ENCODE measurements around the gene IRAK3. TPM values are rescaled to one million over a fixed set of nuclear protein-coding genes. Genes with fewer than 3 reads are reported as not detected.
A peak's percentile ranks its signal among the peaks of the same experiment; 100 is the strongest.

The IRAK3 gene, protein sequence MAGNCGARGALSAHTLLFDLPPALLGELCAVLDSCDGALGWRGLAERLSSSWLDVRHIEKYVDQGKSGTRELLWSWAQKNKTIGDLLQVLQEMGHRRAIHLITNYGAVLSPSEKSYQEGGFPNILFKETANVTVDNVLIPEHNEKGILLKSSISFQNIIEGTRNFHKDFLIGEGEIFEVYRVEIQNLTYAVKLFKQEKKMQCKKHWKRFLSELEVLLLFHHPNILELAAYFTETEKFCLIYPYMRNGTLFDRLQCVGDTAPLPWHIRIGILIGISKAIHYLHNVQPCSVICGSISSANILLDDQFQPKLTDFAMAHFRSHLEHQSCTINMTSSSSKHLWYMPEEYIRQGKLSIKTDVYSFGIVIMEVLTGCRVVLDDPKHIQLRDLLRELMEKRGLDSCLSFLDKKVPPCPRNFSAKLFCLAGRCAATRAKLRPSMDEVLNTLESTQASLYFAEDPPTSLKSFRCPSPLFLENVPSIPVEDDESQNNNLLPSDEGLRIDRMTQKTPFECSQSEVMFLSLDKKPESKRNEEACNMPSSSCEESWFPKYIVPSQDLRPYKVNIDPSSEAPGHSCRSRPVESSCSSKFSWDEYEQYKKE
- 23.1 TPM for total RNA-seq

DNA sequence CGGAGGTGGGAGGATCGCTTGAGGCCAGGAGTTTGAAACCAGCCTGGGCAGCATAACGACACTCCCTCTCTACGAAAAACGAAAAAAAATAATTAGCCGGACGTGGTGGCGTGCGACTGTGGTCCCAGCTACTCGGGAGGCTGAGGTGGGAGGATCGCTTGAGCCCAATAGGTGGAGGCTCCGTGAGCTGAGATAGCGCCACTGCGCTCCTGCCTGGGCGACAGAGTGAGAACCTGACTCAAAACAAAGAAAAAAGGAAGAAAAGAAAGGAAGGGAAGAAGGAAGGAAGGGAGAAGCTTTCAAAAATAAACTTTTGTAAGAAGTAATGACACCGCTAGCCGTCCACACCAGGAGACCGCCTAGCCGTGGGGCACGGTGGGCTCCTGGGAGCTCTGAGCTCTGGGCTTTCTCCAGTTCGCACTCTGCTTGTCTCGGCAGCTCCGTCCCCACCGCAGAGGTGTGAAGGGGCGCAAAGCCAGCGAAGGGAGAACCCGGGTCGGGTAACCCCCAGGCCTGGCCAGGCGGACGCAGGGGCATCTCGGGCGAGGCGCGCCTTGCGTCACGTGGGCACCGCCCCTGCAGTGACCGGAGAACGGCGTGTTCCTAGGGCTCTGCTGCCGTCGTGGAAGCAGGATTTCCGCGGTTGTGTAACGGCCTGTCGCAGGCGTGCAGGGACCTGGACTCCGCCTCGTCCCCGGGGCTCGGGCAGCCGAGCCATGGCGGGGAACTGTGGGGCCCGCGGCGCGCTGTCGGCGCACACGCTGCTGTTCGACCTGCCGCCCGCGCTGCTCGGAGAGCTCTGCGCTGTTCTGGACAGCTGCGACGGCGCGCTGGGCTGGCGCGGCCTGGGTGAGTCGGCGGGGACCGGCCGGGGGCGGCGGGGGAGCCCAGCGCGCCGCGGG lies at the start of gene IRAK3:
Gene IRAK3 (plus strand): TSS at position 631 of the 902 bp plus-strand sequence. CDS start 86 bp downstream, at position 717.
- DNase-seq (ENCODE audit: low spot score), result peak; percentile 86

DNA sequence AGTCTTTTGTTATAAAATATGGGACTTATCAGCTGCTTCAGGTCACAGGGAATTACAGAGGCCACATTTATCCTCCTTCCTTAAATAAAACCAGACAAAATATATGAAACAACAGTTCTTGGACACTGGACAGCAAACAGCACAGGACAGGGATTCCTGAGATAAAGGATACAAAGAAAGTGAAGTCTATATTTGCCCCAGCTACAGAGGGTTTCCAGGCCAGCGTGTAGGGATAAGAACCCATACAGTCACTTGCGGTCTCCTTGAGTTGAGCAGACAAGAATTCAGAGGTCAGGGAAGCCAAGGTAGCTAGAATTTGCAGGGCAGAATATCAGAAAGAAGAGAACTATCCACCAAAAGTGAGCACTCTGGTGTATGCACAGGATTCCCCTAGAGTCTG lies 49.7 kb upstream of the IRAK3 start:
- DNase-seq (ENCODE audit: low spot score), result no peak

DNA sequence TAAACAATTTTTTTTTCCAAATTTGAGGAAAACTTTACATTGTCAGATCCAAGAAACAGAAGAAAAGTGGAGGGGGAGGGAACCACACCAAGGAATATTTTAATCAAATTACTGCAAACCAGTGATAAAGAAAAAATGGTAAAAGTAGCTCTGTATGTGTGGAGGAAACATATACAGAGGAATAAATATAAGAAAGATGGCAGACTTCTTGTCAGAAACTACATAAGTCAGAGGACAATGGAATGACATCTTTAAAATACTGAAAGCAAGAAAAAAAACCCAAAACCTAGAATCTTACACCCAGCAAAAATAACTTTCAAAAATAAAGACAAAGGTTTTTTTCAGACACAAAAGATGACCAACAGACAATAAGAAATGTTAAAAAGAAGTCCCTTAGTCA lies 48.3 kb upstream of the IRAK3 start:
- no peak for DNase-seq (ENCODE audit: low spot score)

DNA sequence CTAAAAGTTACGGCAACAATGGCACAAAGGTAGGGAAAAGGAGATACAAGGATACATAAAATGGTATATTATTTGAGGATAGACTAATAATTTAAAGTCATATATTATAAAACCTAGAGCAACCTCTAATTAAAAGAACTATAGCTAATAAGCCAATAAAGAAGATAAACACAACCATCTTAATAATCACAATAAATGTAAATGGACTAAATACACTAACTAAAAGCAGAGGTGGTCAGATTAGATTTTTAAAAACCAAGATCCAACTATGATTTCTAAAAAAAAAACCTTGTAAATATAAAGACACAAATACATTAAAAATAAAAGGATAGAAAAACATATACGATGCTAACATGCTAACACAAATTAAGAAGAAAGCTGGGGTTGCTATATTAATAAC lies 47.7 kb upstream of the IRAK3 start:
- DNase-seq (ENCODE audit: low spot score), result no peak

DNA sequence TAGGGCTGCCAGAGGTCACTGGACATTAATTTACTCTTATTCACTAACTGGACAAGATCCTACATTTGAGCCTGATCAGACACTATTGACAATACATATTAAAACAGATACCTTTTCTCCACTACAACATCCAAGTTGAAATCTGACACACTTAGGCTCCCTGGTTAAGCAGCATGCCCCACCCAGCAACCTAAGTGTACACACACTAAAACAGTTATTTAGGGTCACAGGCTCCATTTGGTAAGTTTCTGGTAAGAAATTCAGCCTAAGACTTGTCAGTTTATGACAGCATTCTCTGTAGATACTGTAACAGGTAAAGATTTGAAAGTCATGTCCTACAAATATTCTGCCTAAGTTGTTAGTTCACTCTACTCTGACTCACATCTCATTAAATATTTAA lies 46.2 kb upstream of the IRAK3 start:
- DNase-seq (ENCODE audit: low spot score), result no peak

DNA sequence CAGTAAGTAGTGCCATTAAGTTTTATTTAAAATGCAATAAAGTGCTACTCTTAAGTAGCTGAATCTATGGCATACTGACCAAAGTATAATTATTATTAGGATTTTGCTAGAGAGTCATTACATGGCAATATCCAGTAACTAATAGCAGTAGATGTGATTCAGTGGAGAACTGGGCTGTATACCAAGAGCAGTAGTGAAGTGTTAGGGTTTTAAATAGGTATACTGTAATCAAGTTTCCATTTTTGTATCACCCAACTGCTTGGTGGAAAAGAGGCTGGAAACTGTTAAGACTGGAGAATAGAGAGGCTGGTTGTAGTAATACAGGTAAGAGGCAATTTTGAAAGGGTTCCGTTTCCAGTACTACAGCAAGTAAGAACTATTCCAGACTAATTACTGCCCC lies 45.1 kb upstream of the IRAK3 start:
- no peak for DNase-seq (ENCODE audit: low spot score)

DNA sequence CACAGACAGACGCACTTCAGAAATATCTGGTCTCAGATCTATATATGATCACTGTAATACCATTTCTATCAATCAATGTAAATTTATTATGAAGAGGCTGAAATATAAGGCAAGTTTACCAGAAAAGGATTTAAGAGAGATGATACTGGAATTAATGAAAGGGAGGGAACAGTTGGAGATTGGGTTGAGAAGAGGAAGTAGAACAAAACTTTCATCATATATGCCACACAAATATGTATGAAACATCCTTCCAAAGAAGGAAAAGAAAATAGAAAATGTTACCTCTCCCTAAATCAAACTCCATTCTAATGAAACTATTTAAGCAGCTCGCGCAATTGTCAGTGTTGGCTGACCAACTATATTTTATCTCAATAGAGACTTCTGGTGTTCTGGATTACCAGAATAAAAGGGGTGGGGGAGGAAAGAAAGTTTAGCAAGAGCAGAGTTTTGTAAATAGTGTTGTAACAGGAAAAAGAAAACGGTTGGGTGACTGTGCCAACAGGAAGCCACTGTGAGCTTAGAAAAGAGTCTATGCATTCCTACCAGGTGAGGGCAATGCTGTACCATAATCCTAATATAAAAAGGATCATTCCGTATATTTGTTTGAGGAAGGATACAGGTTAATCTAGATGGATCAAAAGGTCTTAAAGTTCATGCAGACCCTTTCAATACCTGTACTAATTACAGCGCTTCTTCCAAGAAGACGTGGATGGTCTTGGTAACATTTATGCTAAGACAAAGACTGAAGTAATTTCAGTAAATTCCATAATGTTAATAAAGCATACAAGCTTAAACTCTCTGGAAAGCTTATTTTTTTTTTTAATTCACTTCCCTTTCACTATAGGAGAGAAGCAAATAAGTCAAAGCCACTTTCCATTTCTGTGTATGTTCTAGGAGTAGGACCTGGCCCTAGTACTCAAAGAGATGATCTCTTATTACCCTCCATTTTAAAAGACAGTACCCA lies 43.9 kb upstream of the IRAK3 start:
- peak; percentile 54 for DNase-seq (ENCODE audit: low spot score)

DNA sequence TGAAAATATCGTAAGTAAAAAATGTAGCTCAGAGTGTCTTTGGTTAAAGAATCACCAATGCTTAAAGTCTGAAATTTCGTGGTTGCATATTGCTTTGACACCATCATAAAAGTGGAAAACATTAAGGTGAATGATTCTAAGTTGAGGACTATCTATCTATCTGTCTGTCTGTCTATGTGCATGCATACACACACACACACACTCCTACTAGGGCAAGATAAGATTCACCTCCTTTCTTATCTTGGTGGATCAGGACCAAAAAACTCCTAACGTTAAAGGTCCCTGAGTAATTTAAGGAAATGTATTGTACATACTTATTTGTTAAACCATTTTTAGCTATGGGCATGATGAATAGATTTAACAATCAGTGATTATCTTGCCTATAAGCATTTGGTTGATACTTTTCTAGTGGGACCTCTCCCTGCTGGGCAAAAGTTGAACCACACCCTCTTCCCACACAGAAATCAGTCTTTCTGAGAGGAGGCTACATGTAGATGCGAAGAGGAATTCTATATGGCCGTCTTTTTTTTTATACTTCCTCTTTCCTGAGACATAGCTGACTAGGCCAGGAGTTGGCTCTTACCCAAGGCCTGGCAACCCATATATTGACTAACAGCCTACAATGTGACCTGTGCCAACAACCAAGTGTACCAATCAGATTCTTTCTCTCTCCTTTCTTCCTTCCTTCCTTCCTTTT lies 39.2 kb upstream of the IRAK3 start:
- DNase-seq (ENCODE audit: low spot score), result no peak

DNA sequence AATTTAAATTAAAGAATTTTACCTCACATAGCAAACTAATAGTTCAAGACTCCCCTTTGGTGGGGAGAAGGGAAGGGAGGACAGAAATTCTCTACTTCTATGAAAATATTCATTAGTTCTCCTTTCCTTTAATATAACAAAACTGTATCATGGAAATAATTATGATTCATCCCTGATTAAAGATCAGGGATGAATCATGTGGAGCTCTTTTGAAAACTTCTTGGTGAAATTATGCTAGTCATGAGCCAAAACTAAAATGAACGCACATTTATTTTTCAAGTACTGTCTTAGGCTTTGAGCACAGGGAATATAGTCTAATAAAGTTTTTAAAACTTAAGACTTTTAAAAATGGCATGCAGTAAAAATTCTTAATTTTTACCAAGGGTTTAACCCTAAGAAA lies 36.3 kb upstream of the IRAK3 start:
- no peak for DNase-seq (ENCODE audit: low spot score)

DNA sequence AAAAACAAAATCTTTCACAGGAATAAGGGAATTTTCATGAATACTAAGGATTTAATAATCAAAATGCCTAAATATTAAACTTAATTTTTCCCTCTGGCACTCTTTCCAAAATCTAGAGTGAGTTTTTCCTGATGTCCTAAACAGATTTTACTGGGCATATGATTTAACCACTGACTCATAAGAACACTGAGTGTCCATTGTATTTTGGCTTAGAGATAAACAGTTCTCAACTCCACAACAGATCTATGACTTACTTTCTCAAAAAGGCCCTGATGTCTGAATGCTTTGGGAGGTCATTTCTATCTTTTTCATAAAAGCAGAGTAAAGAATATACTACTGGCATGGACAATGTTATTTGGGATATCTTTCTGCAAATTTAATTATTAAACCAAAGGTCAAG lies 34.2 kb upstream of the IRAK3 start:
- DNase-seq (ENCODE audit: low spot score), result no peak

DNA sequence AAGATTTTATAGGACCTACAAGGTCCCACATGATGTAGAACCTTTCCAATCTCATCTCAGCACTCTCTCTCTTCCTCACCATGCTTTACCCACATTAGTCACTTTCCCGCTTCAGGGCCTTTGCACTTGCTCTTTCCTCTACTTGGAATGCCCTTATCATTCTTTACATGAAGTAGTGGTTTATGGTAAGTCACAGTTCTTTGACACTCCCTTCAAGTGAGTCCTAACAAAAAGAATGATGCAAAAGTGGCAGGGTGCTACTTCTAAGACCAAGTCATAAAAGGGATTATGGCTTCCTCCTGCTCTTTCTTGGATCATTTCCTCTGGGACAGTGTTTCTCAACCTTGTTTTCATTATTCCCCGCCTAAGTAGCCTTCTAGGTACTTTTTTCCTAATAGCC lies 32.4 kb upstream of the IRAK3 start:
- DNase-seq (ENCODE audit: low spot score), result no peak

DNA sequence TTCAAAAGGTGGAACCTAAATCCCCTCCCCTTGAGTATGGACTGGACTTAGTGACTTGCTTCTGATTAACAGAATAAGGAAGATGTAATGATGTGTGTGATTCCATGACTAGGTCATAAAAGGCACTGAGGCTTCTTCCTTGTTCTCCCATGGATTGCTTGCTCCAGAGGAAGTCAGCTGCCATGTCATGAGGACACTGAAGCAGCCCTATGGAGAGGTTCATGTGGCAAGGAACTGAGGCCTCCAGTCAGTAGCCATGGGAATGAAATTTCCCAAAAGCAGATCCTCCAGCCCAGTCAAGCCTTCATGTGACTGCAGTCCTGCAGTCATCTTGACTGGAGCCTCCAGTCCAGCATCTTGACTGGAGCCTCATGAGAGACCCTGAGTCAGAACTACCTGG lies 29.9 kb upstream of the IRAK3 start:
- DNase-seq (ENCODE audit: low spot score), result no peak

DNA sequence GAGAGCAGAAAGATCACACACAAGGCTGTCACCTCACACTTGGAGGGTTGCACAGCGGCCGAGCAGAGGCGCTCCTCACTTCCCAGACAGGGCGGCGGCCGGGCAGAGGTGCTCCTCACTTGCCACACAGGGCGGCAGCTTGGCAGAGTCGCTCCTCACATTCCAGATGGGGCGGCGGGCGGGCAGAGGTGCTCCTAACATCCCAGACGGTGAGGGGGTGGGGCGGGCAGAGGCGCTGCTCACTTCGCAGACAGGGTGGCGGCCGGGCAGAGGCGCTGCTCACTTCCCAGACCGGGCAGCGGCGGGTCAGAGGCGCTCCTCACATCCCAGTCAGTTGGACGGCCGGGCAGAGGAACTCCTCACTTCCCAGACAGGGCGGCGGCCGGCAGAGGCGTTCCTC lies 28.3 kb upstream of the IRAK3 start:
- DNase-seq (ENCODE audit: low spot score), result no peak

DNA sequence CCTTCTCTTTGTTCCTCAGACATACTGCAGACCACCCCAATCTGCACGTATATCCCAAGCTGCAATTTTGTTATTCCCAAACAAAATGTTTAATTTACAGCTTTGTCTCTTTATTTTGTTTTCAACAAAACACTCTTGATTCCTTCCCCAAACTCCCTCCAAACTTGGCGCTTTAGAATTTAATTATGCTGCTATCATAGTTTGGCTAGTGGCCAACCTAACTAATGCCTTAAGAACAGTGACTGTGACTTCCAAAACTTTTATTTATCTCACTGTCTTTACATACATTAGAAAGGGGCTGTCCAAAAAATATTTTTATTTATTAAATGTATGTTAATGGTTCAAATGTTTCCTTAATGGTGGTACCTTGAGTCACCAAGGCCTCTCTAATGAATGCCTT lies 26.3 kb upstream of the IRAK3 start:
- DNase-seq (ENCODE audit: low spot score), result no peak

DNA sequence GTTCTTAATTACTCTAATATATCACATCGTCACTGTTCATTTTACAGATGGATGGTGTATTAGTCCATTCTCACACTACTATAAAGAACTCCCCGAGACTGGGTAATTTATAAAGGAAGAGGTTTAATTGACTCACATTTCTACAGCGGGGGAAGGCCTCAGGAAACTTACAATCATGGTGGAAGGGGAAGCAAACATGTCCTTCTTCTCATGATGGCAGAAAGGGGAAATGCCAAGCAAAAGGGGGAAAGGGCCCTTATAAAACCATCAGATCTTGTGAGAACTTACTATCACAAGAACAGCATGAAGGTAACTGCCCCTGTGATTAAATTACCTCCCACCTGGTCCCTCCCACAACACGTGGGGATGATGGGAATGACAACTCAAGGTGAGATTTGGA lies 25.7 kb upstream of the IRAK3 start:
- DNase-seq (ENCODE audit: low spot score), result no peak

DNA sequence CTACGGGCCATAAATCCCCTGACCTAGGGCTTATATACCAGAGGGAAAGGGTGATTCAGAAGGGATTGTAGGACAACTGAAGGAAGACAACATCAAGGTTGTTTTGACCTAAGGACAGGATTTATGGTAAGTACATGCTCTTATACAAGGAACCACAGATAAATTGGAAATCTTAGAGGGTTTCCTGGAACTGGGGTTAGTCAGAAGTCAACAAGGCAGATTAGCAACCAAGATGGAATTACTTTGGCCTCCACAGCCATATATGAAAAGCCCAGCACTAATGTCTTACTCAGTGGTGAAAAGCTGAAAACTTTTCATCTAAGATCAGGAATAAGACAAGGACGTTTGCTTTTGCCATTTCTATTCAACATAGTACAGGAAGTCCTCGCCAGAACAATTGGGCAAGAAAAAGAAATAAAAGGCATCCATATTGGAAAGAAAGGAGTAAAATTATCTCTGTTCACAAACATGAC lies 24.6 kb upstream of the IRAK3 start:
- no peak for DNase-seq (ENCODE audit: low spot score)

DNA sequence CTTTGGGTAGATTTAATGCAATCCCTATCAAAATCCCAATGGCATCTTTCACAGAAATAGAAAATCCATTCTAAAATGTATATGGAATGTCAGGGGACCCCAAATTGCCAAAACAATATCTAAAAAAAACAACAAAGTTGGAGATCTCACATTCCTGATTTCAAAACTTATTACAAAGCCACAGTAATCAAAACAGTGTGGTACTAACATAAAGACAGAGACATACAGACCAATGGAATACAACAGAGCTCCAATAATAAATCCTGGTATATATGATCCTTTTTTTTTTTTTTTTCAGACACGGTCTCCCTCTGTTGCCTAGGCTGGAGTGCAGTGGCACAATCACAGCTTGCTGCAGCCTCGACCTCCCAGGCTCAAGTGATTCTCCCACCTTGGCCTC lies 23.9 kb upstream of the IRAK3 start:
- no peak for DNase-seq (ENCODE audit: low spot score)

DNA sequence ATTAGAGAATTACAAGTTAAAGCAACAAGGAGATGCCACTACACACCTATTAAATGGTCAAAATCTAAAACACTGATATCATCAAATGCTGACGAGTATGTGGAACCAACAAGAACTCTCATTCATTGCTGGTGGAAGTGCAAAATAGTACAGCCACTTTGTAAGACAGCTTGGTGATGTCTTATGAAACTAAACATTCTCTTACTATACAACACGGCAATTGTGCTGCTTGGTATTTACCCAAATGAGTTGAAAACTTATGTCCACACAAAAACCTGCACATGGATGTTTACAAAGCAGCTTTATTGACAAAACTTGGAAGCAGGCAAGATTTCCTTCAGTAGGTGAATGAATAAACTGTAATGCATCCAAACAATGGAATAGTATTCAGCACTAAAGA lies 22.5 kb upstream of the IRAK3 start:
- DNase-seq (ENCODE audit: low spot score), result no peak

DNA sequence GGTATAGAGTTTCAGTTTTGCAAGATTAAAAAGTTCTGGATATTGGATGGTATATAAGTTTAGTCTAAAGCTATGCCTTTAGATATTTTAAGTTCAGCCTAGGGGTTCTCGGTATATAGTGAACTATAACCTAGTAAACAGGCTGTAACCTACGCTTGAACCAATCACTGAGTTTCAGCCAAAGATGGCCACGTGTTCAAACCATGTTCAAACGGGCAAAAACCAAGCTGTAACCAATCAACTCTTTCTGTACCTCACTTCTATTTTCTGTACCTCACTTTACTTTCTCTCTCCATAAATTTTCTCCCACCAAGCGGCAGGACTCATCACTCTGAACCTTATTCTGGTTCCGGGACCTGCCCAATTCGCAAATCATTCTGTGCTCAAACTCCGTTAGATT lies 20.6 kb upstream of the IRAK3 start:
- no peak for DNase-seq (ENCODE audit: low spot score)
